Measurements from ENCODE around the gene DISC1. TPM values are rescaled to one million over a fixed set of nuclear protein-coding genes. Genes with fewer than 3 reads are reported as not detected.
"Not testable (repeated sequence)": the region's sequence is repeated elsewhere in the genome, so short reads cannot be mapped to it uniquely, and the experiment has no call there.

DISC1 gene
- total RNA-seq, 4 donors from 2014 or later, result 3.3 to 11.4 (median 4.2) TPM

GRCh38 chr1:231619257-231619634 lies 7.3 kb upstream of the DISC1 start:
- intact Hi-C loops (cut with DNase I), result no loop called here
- no peak for DNase-seq
- no peak overlapping the region for H3K27ac ChIP-seq
- TF ChIP-seq POLR2A (IDR thresholded peaks at IDR 0.05), result no peak
- TF ChIP-seq CTCF (IDR thresholded peaks at IDR 0.05), result no peak
- H3K9me3 ChIP-seq, result no peaks in the 10 kb centered on the region
- no peak overlapping the region for H3K4me3 ChIP-seq
- peaks cover 0 to 25% (median 0%) of the 10 kb centered on the region in 4 donors for H3K27me3 ChIP-seq
- no peaks in the 10 kb centered on the region for H3K36me3 ChIP-seq
- peaks cover 0 to 14% (median 0%) of the 10 kb centered on the region in 3 donors for H3K4me1 ChIP-seq

- H3K27ac ChIP-seq; H3K9me3 ChIP-seq; DNase-seq; intact Hi-C loops (cut with DNase I); H3K4me3 ChIP-seq; H3K36me3 ChIP-seq: not testable (repeated sequence)
- Histone ChIP-seq H3K27me3 (peaks cover 0 to 19% (median 0%) of the 10 kb centered on the region in 4 donors), H3K4me1 (peaks cover 13 to 44% (median 22%) of the 10 kb centered on the region in 3 donors)
- WGBS, 2 donors, result 82 to 90% methylated on average over 4 of the region's 4 CpGs
These were observed 1.5 kb upstream of the DISC1 start for GRCh38 chr1:231625042-231625441.

- no peaks in the 10 kb centered on the region for H3K9me3 ChIP-seq
- H3K27ac ChIP-seq, result peak overlapping the region in 3 of 4 donors; percentile 86 to 92 (median 90)
- no peak for DNase-seq
- intact Hi-C loops (cut with DNase I), result no loop called here
- peaks cover 0 to 17% (median 0%) of the 10 kb centered on the region in 4 donors for H3K27me3 ChIP-seq
- H3K36me3 ChIP-seq, result no peaks in the 10 kb centered on the region
- TF ChIP-seq POLR2A (IDR thresholded peaks at IDR 0.05), result no peak
- no peak for TF ChIP-seq CTCF (IDR thresholded peaks at IDR 0.05)
- WGBS, 2 donors, result 3 to 26% methylated on average over 5 to 6 of the region's 7 CpGs
- H3K4me3 ChIP-seq, result peak overlapping the region; percentile 65 to 85 (median 72)
- peaks cover 13 to 52% (median 22%) of the 10 kb centered on the region in 3 donors for H3K4me1 ChIP-seq
These were observed 535 bp upstream of the DISC1 start for GRCh38 chr1:231625975-231626534.

GRCh38 chr1:231626951-231627614 lies 493 bp downstream of the DISC1 start:
- no peak for DNase-seq
- no peaks in the 10 kb centered on the region for H3K36me3 ChIP-seq
- peaks cover 13 to 52% (median 22%) of the 10 kb centered on the region in 3 donors for H3K4me1 ChIP-seq
- intact Hi-C loops (cut with DNase I), result no loop called here
- peak overlapping the region; percentile 83 to 92 (median 88) for H3K27ac ChIP-seq
- peaks cover 0 to 12% (median 0%) of the 10 kb centered on the region in 4 donors for H3K27me3 ChIP-seq
- H3K4me3 ChIP-seq, result peak overlapping the region; percentile 65 to 85 (median 72)
- 1 to 3% methylated on average over 6 to 10 of the region's 49 CpGs for WGBS, 2 donors
- TF ChIP-seq CTCF (IDR thresholded peaks at IDR 0.05) (no peak), POLR2A (IDR thresholded peaks at IDR 0.05) (peak in 2 of 4 donors; percentile 19 to 26)
- H3K9me3 ChIP-seq, result no peaks in the 10 kb centered on the region

- 51 to 56% methylated on average over 5 of the region's 5 CpGs for WGBS, 2 donors
- Histone ChIP-seq H3K4me1 (peaks cover 13 to 52% (median 22%) of the 10 kb centered on the region in 3 donors), H3K4me3 (peak overlapping the region in 3 of 4 donors; percentile 65 to 85 (median 69)), H3K36me3 (no peaks in the 10 kb centered on the region), H3K9me3 (no peaks in the 10 kb centered on the region), H3K27ac (peak overlapping the region; percentile 83 to 92 (median 88)), H3K27me3 (peaks cover 0 to 3% (median 0%) of the 10 kb centered on the region in 4 donors)
- intact Hi-C loops (cut with DNase I), result no loop called here
- no peak for DNase-seq
- TF ChIP-seq CTCF (IDR thresholded peaks at IDR 0.05), result no peak
These were observed 1.8 kb downstream of the DISC1 start for GRCh38 chr1:231628207-231628876.
